A673 (cell line): Measurements from ENCODE around the gene HTRA2.

ENCODE experiments used
- CTCF ChIP-seq: fragments of 300-800, 200-600 bp; sonication (generic); conservative IDR thresholded peaks from 2 replicates; pipeline ENCODE4 v1.5.1; 2017; ENCODE audit warnings: low read depth, mild to moderate bottlenecking, antibody characterized with exemption, low read length, moderate library complexity, mixed read lengths
- EZH2 ChIP-seq: fragments of 200-600 bp; sonication (generic); IDR thresholded peaks from 2 replicates; pipeline ENCODE4 v1.6.1; 2017; ENCODE audit warnings: borderline replicate concordance, low read depth, mild to moderate bottlenecking, mixed read lengths, antibody characterized with exemption, low read length; ENCODE audit not compliant: poor library complexity, severe bottlenecking

- TF ChIP-seq CTCF (no peak), EZH2 (no peak)
Observed at GRCh38 chr2:74542978-74543377, 13.2 kb downstream of the HTRA2 start.
